NCI-H2196 treated with DMSO at 0.1 percent for 48 hours (cell line): ENCODE data around the gene ALKBH2.
A peak's percentile ranks its signal among the peaks of the same experiment; 100 is the strongest.

ENCODE experiments used
- DNase-seq: peaks from one replicate; lab custom pipeline; 2025; ENCODE audit not compliant: unreplicated experiment; lab: John Stamatoyannopoulos, UW

The ALKBH2 gene

DNA sequence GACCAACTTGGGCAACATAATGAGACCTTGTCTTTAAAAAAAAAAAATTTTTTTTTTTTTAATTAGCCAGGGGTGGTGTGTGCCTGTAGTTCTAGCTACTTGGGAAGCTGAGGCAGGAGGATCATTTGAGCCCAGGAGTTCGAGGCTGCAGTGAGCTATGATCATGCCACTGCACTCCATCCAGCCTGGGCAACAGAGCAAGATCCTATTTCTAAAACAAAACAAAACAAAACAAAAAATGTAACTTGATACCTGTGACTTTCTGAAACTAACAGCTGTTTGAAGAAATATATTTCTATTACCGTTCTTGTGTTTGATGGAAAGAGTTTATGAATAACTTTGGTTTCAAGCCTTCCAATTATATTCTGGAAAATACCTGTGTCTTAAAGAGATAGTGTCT is 21.4 kb upstream of the ALKBH2 start:
- DNase-seq, result no peak

DNA sequence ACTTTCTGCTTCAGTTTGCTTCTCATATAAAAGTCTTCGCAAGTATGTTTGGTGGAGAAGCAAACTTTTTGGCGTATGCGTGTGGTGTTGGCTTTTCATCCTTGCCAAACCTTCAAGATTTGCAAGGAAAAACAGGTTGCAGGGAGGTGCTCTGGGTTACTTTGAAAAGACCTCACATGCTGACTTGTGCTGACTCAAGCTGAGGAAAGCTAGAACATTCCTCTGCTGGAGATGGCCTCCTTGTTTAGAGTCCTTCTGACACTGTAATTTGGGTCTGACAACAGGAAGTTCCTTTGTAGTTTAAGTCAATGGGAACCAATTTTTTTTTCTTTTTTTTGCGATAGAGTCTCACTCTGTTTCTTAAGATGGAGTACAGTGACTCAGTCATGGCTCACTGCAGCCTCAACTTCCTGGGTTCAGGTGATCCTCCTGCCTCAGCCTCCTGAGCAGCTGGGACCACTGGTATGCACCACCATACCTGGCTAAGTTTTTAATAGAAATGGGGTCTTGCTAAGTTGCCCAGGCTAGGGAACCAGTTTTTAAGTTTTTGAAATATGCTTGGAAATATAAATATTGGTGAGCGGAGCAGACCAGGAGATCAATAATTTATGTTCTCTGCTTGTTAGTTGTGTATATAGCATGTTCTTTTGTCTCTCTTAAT is 20.5 kb upstream of the ALKBH2 start:
- no peak for DNase-seq

DNA sequence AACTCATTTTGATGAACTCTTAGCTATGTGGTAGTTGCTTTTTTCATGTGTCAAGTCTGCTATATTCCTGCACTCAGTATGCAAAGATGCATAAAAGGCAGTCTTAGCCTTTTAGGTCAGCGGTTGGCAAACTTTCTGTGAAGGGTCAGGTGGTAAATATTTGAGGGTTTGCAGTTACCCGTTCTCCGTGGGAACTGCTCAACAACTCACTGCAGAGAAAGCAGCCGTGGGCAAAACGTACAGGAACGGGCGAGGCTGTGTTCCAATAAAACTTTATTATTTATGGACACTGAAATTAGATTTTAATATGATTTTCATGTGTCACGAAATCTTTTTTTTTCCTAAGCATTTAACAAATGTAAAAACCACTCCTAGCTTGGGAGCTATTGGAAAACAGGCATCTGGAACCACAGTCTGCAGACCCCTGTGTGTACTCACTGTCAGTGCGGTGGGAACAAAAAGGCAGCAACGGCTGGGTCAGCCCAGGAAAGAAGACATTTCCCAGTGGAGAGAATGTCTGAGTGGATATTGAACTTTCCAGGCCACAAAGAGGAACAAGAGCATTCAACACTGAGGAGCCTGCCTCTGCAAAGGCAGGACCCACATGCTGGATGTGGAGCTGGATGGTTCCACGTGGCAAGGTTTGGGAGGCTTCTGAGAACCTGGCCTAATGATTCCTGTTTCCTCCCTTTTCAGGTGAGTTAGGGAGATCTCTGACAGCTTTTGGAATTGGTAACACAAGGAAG is 19.6 kb upstream of the ALKBH2 start:
- DNase-seq, result no peak

DNA sequence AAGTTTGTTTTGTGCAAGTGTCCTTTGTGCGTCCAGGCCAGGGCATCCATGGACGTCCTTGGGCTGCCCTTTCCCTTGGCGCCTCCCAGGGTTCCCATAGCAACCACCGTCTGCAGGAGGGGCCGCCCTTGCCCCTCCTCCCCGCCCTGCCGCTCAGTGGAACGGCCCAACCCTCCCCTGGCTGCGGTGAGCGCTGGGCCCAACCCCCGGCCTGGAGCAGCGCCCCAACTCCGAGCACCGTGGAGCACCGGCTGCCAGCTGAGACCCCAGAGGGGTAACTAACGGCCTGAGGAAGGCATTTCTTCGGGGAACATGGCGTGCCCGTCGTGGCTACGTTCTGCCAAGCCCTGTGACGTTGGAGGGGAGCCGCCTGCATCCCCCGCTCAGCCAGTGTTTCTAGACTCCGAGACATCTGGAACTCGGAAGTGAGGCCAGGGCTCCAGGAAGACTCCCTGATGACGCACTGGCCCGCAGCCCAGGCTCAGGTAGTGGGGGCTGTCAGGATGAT is 17.8 kb upstream of the ALKBH2 start:
- DNase-seq, result peak; percentile 72

DNA sequence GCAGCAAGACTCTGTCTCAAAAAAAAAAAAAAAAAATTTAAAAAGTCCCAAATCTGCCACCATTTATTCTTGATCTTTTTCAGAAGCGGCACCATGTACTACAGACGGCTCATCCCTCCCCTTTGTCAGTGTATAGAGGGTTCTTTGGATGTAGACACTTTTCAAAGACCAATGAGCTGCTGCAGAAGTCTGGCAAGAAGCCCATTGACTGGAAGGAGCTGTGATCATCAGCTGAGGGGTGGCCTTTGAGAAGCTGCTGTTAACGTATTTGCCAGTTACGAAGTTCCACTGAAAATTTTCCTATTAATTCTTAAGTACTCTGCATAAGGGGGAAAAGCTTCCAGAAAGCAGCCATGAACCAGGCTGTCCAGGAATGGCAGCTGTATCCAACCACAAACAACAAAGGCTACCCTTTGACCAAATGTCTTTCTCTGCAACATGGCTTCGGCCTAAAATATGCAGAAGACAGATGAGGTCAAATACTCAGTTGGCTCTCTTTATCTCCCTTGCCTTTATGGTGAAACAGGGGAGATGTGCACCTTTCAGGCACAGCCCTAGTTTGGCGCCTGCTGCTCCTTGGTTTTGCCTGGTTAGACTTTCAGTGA is 16.6 kb upstream of the ALKBH2 start:
- no peak for DNase-seq

DNA sequence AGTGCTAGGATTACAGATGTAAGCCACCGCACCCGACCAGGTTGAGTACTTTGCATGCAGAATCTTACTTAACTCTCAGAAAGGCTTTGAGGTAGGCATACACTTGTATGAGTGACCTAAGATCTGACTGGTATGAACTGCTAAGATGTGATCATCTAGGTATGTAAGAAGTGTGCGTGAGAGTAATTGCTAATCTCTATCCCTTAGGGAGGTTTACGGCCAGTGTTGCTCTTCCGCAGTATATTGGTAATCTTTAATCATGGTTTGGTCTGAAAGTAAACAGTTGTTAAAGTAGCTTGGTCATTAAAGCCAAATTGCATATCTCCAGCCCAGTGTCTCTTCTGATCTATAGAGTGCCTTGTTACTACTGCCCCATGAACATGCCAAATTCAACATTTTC is 11.9 kb upstream of the ALKBH2 start:
- no peak for DNase-seq

DNA sequence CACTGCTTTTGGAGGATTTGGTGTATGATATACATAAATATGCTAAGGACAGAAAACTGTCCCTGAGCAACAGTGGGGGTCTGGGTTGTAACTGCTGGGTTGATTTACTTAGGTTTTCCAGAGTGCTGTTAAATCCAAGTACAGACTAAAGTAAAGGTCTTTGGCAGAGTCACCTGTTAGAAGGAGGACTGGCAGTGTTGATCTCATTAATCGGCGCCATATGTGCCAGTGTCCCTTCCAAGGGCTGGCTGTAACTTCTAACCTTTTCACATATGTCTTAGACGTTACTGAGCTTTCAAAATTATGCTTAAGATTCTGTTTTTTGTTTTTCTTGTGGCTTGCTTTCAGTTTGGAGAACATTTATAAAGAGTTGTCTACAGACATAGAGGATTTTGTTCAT is 9.2 kb upstream of the ALKBH2 start:
- no peak for DNase-seq

DNA sequence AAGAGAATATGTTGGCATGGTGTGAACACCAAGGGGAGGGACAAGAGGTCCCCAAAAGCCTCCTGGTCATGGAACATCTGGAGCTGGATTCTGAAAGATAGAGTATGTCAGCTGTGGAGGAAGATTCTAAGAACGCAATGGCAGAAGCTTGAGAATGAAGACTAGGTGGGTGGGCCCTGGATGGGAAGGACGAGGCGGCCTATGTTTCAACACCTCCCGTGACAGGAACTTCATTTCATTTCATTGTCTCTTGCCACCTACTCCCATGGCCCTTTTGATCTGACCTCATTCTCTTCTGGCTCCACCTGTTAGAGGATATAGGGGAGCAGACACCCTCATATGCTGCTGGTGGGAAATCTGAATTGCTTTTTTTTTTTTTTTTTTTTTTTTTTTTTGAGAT is 7.5 kb upstream of the ALKBH2 start:
- DNase-seq, result no peak

DNA sequence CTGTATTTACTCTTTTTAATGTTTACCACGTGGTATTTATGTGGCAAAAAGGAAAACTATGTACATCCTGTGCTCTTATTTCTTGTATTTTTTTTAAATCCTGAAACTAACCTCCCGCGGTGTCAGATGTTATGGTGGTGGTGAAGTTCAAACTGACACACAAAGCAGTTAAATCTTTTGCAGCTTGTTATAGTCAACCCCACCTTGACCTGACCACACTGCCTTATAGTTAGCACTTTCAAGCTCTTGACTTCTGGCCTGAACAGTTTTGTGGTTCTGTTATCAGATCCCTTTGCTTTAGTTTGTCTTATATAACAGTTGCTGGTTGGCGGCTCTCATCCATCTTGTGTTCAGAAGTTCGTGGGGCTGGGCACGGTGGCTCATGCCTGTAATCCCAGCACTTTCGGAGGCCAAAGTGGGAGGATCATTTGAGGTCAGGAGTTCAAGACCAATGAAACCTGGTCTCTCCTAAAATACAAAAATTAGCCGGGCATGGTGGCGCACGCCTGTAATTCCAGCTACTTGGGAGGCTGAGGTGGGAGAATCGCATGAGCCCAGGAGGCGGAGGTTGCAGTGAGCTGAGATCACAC is 6.3 kb upstream of the ALKBH2 start:
- no peak for DNase-seq

DNA sequence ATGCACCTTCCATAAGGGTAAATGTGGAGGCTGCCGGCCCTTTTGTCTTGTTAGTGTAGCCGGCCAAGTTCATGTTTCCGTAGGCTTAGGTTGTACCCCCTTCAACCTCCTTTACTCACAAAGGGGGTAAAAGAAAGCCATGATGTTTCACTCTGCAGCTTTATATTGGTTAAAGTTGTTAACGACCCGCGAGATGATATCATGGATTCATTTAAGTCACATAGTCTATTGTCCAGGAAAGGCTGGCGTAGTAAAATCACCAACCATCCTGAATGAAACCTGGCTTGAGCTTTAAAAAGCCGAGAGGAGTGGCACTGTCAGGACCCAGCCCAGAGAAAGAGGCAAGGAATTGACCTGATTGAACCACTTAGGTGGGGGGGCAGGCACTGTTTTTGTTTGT is 5.4 kb upstream of the ALKBH2 start:
- DNase-seq, result no peak

DNA sequence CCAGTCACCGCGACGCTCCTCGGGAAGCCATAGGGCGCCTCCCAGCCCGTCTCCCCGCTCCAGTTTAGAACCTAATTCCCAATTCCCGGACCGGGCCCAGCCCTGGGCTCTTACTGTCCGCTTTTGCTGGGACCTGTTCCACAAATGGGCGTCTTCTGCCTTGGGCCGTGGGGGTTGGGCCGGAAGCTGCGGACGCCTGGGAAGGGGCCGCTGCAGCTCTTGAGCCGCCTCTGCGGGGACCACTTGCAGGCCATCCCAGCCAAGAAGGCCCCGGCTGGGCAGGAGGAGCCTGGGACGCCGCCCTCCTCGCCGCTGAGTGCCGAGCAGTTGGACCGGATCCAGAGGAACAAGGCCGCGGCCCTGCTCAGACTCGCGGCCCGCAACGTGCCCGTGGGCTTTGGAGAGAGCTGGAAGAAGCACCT is 4.9 kb upstream of the ALKBH2 start:
- no peak for DNase-seq

DNA sequence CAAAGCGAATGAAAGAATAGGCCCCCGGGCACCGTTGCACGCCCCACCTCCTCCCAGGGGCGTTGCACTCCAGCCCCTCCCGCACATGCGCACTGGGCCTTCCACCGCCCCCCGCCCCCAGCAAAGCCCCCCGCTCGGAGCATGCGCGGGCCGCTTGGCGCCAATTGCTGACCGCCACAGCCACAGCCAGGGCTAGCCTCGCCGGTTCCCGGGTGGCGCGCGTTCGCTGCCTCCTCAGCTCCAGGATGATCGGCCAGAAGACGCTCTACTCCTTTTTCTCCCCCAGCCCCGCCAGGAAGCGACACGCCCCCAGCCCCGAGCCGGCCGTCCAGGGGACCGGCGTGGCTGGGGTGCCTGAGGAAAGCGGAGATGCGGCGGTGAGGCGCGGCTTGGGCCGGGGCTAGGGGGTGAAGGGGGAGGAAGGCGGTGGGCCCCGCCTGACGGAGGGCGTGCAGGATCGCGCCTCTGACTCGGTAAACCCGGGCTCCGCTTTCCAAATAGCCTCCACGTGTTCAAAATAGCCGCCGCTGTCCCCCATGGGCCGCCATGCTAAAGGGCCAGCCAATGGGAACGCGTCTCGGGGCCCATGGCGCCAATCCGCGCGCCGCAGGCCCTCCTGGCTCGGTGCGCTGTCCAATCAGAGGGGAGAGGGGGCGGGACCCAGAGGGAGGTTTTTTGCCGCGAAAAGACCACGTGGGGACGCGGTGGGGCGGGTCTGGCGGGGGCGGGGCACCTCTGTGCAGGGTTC is 4.3 kb upstream of the ALKBH2 start, which contains the start of gene UNG:
UNG (plus strand) TSS at position 163 of the 748 bp plus-strand sequence; CDS start at position 246, 83 bp downstream.
- DNase-seq, result peak; percentile 94

DNA sequence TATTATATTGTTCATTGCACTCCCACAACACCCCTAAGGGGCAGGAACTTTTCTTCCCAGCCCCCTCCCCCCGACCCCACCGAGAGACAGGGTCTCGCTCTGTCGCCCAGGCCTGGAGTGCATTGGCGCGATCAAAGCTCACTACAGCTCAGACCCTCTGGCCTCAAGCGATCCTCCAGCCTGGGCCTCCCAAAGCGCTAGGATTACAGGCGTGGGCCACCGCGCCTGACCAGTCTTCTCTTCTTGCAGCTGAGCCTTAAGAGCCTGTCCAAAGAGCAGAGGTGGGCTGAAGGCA is 3.8 kb upstream of the ALKBH2 start:
- DNase-seq, result no peak

DNA sequence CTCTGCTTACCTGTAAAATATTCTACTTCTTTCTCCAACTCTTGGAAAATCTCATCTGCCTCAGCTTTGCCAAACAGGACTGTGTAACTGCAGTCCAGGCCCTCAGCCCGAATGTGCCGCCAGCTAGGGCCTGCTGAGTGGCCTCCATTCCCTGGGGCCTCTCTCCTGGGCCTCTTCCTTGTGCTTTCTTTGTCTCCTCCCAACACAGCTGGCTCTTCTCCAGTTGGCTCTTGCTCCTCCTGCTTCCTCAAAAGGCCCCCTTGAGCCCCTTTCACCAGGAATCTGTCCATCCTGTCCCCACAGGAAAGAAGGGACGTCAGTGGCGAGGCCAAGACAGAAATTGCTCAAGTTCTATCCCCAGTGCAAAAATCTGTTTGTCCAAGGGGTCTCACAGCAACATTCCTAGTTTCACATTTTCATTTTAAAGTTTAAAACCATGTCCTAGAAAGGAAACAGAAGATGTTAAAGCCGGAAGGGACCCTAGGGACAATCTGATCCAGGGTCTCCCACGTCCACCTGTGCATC is 713 bp downstream of the ALKBH2 start:
- DNase-seq, result no peak

DNA sequence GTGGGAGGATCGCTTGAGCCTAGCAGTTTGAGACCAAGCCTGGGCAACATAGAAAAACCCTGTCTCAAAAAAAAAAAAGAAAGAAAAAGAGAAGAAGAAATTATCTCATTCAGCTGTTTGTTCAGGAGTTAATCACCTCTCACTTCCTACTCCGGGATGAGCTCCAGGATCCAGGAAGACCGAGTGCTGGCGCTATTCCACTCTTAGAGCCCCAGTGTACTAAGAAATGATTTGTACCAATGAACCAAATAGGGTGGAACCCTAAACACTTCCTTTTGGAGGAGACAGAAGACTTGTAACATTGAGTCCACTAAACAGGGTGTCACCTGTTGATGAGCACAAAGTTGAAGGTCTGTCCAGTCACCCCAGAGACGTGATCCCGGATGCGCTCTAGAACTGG is 3.6 kb downstream of the ALKBH2 start:
- no peak for DNase-seq

DNA sequence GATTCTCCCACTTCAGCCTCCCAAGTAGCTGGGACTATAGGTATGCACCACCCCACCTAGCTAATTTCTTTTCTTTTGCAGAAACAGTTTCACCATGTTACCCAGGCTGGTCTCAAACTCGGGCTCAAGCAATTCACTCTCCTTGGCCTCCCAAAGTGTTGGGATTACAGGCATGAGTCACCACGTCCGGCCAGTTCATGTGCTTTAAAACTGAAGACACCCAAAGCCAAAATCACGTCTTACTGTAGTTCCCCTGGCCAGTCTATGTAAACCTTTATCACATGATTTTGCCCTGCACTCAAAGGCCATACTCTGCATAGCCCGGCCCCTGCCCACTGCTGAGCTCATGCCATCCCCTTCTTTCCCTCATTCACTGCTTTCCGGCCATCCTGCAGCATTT is 4.5 kb downstream of the ALKBH2 start:
- no peak for DNase-seq

DNA sequence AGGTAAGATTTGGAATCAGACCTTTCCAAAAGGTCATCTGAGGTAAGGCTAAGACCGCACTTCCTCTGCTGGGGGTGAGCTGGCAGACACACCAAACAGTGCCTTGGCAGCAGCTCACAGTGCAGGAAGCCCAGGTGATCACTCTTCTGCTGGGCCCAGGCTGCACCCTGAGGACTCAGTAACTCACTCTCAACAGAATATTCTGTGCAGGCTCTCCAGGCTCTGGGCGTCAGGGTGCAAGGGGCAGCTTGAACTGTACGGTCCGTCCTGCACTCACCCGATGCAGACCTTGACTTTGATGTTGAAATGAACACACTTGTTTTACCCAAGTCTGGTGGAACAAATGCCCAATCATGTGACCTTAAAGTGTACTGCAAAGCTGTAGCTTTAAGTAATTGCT is 6.0 kb downstream of the ALKBH2 start:
- no peak for DNase-seq

DNA sequence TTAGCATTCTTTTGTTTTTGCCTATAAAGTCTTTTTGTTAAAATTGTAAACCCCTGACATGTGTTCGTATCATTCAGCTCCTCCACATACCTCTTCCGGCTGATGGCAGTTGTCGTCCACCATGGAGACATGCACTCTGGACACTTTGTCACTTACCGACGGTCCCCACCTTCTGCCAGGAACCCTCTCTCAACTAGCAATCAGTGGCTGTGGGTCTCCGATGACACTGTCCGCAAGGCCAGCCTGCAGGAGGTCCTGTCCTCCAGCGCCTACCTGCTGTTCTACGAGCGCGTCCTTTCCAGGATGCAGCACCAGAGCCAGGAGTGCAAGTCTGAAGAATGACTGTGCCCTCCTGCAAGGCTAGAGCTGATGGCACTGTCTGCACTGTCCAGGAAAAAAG is 7.7 kb downstream of the ALKBH2 start:
- DNase-seq, result no peak

DNA sequence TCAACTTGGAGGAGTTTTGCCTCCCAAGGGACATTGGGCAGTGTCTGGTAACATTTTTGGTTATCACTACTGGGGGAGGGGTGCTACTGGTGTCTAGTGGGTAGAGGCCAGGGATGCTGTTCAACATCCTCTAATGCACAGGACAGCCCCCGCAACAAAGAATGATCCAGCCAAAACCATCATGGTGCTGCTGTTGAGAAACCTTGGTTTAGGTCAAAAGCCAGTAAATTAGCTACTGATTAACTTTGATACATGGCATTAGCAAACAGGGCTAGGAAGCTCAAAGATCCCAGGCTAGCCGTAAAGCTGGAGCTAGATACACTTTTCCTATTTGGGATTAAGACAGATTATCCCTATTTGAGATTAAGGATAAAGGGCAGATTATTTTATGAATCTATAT is 8.8 kb downstream of the ALKBH2 start:
- no peak for DNase-seq

DNA sequence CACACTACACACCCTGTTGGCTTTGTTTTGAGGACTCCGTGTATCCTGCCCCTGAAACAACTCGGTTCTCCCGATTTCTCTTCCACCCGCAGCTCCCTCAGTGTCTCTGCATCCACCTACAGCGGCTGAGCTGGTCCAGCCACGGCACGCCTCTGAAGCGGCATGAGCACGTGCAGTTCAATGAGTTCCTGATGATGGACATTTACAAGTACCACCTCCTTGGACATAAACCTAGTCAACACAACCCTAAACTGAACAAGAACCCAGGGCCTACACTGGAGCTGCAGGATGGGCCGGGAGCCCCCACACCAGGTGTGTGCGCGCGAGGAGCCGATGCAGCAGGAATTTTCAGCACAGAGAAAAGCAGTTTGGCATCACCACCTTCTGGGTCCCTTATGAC is 10.5 kb downstream of the ALKBH2 start:
- no peak for DNase-seq

DNA sequence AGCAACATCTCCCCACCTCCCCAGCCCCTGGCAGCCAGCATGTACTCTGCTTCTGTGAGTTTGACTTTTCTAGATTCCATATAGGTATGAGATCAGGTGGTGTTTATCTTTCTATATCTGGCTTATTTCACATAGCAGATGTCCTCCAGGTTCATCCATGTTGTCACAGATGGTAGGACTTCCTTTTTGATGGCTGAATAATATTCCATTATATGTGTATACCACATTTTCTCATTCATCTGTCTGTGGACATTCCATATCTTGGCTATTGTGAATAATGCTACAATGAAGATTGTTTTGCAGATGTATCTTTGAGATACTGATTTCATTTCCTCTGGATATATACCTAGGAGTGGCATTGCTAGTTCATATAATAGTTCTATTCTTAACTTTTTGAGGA is 18.4 kb downstream of the ALKBH2 start:
- DNase-seq, result no peak
